Suppressor macrophage treated with lipopolysaccharide for 4 hours (primary cell): ENCODE measurements around the gene SAMD11.
A peak's percentile ranks its signal among the peaks of the same experiment; 100 is the strongest.
"Not testable (repeated sequence)": the region's sequence is repeated elsewhere in the genome, so short reads cannot be mapped to it uniquely, and the experiment has no call there.

Experiments
- DNase-seq: peaks from one replicate; pipeline ENCODE4 v3.0.0-alpha.2; 2020

SAMD11 gene

DNA sequence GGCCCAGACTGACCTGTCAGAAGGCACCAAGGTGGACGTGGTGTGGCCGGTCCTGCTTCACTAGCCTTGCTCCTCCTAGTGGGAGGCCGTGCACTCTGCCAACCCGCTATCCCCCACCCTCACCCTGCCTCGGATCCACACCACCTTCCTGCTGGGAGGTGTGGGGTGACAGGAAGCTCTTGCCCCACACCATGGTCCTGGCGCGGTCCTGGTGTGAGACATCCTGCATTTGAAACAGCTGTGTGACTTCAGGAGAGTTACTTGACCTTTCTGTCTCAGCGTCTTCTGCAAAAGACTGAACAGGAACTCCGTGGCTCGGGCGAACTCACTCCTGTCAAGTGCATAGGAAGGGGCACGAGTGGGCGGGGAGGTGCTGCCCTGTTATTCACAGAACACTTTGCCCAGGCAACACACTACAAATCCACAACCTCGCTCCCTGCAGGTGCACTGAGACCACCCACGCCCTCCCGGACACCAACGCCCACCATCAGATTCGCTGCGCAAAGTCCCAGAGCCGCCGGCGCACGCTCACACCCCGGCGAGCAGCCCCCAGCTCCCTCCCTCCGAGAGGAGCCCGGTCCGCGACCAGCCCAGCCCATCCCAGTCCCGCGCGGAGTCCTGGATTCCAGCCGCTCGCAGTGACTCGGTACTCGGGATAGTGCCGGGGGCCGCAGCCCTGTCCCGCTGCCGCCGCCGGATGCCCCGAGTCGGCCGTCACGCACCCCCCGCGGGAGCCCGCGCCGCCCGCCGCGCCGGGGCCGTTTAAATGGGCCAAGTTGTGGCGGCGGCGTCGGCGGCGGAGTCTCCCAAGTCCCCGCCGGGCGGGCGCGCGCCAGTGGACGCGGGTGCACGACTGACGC lies at the start of gene SAMD11:
Gene SAMD11, plus strand, starts transcription at position 793 of the 860 bp plus-strand sequence. CDS start 509 bp downstream, outside the sequence.
- DNase-seq, result peak; percentile 80

GRCh38 chr1:876428-877208 lies 47.1 kb upstream of the SAMD11 start:
- not testable (repeated sequence) for DNase-seq

- not testable (repeated sequence) for DNase-seq
Observed at GRCh38 chr1:877209-877986, 46.3 kb upstream of the SAMD11 start.

DNA sequence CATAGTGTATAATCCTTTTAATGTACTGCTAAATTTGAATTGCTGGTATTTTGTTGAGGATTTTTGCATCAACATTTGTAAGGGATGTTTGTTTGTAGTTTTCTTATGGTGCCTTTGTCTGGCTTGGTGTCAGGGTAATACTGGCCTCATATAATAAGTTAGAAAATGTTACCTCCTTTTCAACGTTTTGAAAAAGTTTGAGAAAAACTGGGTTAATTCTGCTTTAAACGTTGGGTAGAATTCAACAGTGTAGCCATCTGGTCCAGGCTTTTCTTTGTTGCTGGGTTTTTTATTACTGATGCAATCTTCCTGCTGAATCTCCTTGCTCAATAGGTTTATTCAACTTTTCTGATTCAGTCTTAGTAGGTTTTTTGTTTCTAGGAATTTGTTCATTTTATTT lies 43.2 kb upstream of the SAMD11 start:
- DNase-seq, result not testable (repeated sequence)

DNA sequence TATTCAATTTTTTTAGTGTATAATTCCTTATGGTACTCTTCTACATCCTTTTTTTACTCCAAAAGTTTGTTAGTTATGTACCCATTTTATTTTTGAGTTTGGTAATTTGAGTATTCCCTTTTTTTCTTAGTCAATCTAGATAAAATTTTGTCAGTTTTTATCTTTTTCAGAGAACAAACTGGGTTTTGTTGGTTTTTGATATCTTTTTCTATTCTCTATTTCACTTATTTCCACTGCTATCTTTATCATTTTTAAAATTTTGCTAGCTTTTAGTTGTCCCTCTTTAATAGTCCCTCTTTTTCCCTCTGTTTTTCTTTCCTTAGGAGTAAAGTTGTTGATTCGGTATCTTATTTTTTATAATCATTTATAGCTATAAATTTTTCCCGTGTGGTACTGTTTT lies 42.8 kb upstream of the SAMD11 start:
- DNase-seq, result not testable (repeated sequence)

DNA sequence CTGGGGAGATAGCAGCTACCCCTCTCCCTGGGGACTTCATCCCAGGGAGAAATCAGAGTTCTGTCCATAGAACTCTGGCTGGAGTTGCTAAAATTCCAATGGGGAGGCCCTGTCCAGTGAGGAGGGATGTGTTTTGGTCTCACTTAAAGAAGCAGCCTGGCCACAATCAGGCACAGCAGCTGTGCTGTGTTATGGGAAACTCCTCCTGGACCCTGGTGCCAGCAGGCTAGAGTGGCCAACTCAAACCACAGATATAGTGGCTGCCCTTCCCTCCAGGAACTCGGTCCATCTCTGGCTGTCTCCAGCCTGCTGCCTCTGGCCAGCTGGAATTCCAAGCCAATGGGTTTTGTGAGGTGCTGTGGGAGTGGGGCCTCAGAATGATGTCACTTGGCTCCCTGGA lies 37.4 kb upstream of the SAMD11 start:
- DNase-seq, result no peak

GRCh38 chr1:886760-887159 lies 37.0 kb upstream of the SAMD11 start:
- DNase-seq, result no peak

GRCh38 chr1:888297-888696 lies 35.4 kb upstream of the SAMD11 start:
- DNase-seq, result no peak

DNA sequence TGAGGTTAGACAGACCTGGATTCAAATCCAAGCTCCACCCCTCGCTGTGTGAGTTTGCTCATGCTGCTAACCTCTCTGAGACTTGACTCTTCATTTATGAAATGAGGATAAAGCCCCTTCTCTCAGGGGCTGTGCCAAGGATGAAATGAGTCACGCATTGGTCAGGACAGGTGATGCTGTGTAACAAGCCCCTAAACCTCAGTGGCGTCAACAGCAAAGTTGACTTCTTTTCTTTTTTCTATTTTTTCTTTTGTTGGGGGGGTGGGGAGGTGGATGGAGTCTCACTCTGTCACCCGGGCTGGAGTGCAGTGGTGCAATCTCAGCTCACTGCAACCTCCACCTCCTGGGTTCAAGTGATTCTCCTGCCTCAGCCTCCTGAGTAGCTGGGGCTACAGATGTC lies 33.9 kb upstream of the SAMD11 start:
- DNase-seq, result not testable (repeated sequence)

DNA sequence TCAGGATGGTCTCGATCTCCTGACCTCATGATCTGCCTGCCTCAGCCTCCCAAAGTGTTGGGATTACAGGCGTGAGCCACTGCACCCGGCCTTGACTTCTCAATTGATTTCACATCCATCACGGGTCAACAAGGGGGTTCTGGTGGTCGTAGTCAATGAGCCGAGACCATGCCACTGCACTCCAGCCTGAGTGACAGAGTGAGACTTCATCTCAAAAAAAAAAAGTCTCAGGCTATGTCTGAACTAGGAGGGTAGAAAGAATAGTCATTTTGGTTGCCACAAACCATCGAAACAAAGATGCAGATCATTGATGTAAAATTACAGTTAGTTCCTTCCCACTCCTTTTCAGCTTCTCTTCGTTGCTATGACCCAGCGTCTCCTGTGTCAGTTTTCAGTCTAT lies 33.5 kb upstream of the SAMD11 start:
- not testable (repeated sequence) for DNase-seq

- DNase-seq, result no peak
Observed at GRCh38 chr1:890661-891060, 33.1 kb upstream of the SAMD11 start.

DNA sequence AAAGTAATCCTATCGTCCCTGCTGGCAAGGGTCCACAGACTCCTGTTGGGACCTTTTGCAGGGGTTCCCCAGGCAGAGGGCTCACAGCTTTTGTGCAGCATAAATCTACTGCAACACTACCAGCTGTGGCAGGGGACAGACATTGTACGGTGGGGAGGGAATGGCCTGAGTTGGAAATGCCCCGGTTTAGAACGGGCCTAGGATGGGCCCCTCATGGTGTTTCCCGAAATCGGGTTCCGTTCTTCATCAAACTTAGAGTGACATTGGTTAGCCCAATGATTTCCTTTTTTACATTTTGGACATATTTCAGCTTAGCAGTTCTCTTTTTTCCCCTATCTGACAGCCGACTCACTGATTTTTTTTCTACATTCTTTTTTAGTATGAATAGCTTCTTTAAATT lies 26.5 kb upstream of the SAMD11 start:
- DNase-seq, result peak; percentile 29

GRCh38 chr1:897951-898350 lies 25.8 kb upstream of the SAMD11 start:
- DNase-seq, result not testable (repeated sequence)

- DNase-seq, result no peak
Observed at GRCh38 chr1:899636-900317, 23.9 kb upstream of the SAMD11 start.

DNA sequence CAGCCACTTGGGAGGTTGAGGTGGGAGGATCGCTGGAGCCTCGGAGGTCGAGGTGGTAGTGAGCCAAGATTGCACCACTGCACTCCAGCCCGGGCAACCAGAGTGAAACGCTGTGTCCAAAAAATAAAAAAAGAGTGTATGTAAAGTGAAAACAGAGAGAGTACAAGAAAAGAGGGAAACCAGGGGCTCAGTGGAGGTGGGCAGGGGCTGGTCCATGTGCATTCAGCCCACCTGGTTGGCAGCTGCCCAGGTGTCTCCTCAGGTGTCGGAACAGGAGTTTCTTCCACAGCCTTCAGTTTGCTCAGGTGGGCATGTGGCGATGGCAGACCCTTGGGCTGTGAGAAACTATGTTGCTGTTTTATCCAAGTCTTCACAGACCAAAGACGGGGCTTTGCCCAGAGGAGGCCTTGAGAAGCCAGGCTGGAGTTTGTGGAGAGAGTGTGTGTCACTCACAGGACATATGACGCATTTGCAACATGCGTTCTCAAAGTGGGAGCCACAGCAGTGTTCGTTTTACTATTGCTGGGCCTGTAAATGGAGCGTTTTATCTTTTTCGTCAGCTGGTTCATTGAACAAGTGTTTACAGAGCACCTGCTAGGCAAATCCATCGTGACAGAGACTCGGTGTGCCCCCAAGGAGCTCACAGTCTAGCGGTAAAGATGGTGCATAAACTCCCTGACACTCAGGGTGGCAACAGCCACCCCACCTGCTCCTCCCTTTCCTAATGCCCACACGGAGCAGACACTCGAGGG lies 22.4 kb upstream of the SAMD11 start:
- no peak for DNase-seq

DNA sequence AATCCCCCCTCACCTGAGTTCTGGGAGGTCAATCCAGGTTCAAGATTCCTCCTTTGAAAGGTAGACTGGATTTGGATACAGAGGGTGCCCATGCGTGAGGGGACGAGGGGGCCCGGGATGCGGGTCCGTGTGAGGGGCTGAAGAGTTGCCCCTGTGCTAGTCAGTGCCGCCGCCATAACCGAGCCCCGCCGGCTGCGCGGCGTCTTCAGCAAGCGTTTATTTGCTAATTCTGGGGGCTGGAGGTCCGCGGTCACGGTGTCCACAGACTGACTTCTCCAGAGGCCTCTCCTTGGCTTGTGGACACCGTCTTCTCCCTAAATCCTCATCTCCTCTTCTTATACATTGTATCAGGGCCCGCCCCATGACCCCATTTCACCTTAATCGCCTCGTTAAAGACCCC lies 20.9 kb upstream of the SAMD11 start:
- DNase-seq, result no peak

GRCh38 chr1:903305-903704 lies 20.4 kb upstream of the SAMD11 start:
- no peak for DNase-seq

GRCh38 chr1:903721-904271 lies 19.9 kb upstream of the SAMD11 start:
- no peak for DNase-seq

- DNase-seq, result peak; percentile 83
Observed at GRCh38 chr1:904310-904950, 19.3 kb upstream of the SAMD11 start.

- DNase-seq, result peak; percentile 52
Observed at GRCh38 chr1:905071-905749, 18.5 kb upstream of the SAMD11 start.
